K562 (cell line): Measurements from ENCODE around the gene YPEL1. TPM values are rescaled to one million over a fixed set of nuclear protein-coding genes. Genes with fewer than 3 reads are reported as not detected.
A peak's percentile ranks its signal among the peaks of the same experiment; 100 is the strongest.

Source experiments
- CGGBP1 ChIP-seq: fragments of 250-450 bp; sonication (Bioruptor Pico); IDR thresholded peaks from 2 replicates; pipeline ENCODE4 v1.9.0; 2021; ENCODE audit warnings: mild to moderate bottlenecking
- HDAC8 ChIP-seq: fragments of 450-650 bp; IDR thresholded peaks from 2 replicates; pipeline ENCODE4 v1.6.1; 2016; ENCODE audit warnings: mild to moderate bottlenecking, missing genetic modification characterization, moderate library complexity, missing compliant biosample characterization
- LARP7 ChIP-seq: fragments of 450-650 bp; IDR thresholded peaks from 2 replicates; pipeline ENCODE4 v1.6.1; 2016
- MBD1 ChIP-seq: fragments of 250-450 bp; sonication (Bioruptor Pico); IDR thresholded peaks from 2 replicates; pipeline ENCODE4 v1.8.0; 2022; ENCODE audit warnings: inconsistent platforms
- MED1 ChIP-seq: sonication (generic); formaldehyde crosslinking; IDR thresholded peaks from 2 replicates; pipeline ENCODE4 v1.8.1; 2023; ENCODE audit warnings: missing genetic modification reagents, borderline replicate concordance
- RERE ChIP-seq: sonication (generic); formaldehyde crosslinking; IDR thresholded peaks from 2 replicates; pipeline ENCODE4 v1.8.0; 2023; ENCODE audit warnings: missing genetic modification reagents, mild to moderate bottlenecking, borderline replicate concordance
- SOX6 ChIP-seq: fragments of 450-650 bp; IDR thresholded peaks from 2 replicates; pipeline ENCODE4 v1.6.1; 2014; ENCODE audit warnings: mild to moderate bottlenecking
- SRF ChIP-seq, 2 experiments: fragments of 250-450, 450-650 bp in 1 of 2; sonication (Bioruptor Pico) in 1 of 2; sonication (generic) in 1 of 2; formaldehyde crosslinking; IDR thresholded peaks; 2 replicates each; pipeline versions ENCODE4 v1.5.0 to v1.5.1; 2020 to 2022; ENCODE audit warnings: mild to moderate bottlenecking in 1 of 2, missing genetic modification reagents in 1 of 2
- TFAM ChIP-seq: fragments of 250-450 bp; sonication (Bioruptor Pico); conservative IDR thresholded peaks from 2 replicates; pipeline ENCODE4 v1.5.0; 2021; ENCODE audit warnings: mild to moderate bottlenecking, moderate library complexity
- TSHZ1 ChIP-seq: fragments of 250-450 bp; sonication (Bioruptor Pico); IDR thresholded peaks from 2 replicates; pipeline ENCODE4 v1.4.0; 2020; ENCODE audit warnings: mild to moderate bottlenecking, moderate library complexity
- ZBTB26 ChIP-seq: fragments of 450-650 bp; formaldehyde crosslinking; IDR thresholded peaks from 2 replicates; pipeline ENCODE4 v1.4.0; 2022; ENCODE audit warnings: missing genetic modification characterization
- ZNF121 ChIP-seq: sonication (generic); formaldehyde crosslinking; conservative IDR thresholded peaks from 2 replicates; pipeline ENCODE4 v1.8.0; 2022; ENCODE audit warnings: missing genetic modification reagents
- ZNF175 ChIP-seq: fragments of 200-800 bp; sonication (Bioruptor generic); IDR thresholded peaks from 2 replicates; pipeline ENCODE4 v1.6.1; 2016; ENCODE audit warnings: low read depth, mild to moderate bottlenecking, missing genetic modification characterization, missing compliant biosample characterization
- ZNF217 ChIP-seq: sonication (generic); formaldehyde crosslinking; IDR thresholded peaks from 2 replicates; pipeline ENCODE4 v1.8.0; 2022; ENCODE audit warnings: mild to moderate bottlenecking, missing genetic modification reagents
- ZNF232 ChIP-seq: sonication (generic); formaldehyde crosslinking; IDR thresholded peaks from 2 replicates; pipeline ENCODE4 v1.8.0; 2022; ENCODE audit warnings: mild to moderate bottlenecking, missing genetic modification reagents
- polyA plus RNA-seq, 8 experiments: library from polyadenylated mRNA; depleted of rRNA in 4 of 8; stranded (reverse) in 5 of 8; unstranded in 3 of 8; fragments of >200 nt; fragmentation: Nextera tagmentation in 2 of 8; fragmentation: Illumina TruSeq in 1 of 8; extraction: Ambion mirVana in 2 of 8; extraction: Trizol in 1 of 8; gene quantifications; 2 replicates each; pipeline versions ENCODE4 v1.2.1 to v1.2.3, GENCODE V29; 2011 to 2014; ENCODE audit warnings: inconsistent platforms in 1 of 8, missing spikeins in 1 of 8
- total RNA-seq, 7 experiments: library from RNA; depleted of rRNA in 6 of 7; stranded (reverse); fragments of >200 nt in 6 of 7; fragmentation: Illumina TruSeq in 2 of 7; extraction: Trizol in 2 of 7; gene quantifications; 2 replicates each; pipeline versions ENCODE4 v1.2.1 to v1.2.3, GENCODE V29; 2011 to 2021; ENCODE audit warnings: low replicate concordance in 1 of 7

YPEL1 gene
- total and polyA plus RNA-seq, 9 of the 15 experiments (the other 6 are each of a cell fraction or from before 2014, with no cell fraction given), result 0.07 to 2.2 (median 0.46) TPM

- TF ChIP-seq TSHZ1 (CRISPR knock-in tag), result no peak
- no peak for TF ChIP-seq CGGBP1 (CRISPR knock-in tag)
- TF ChIP-seq RERE (CRISPR knock-in tag), result no peak
- no peak for TF ChIP-seq ZNF217 (CRISPR knock-in tag)
- TF ChIP-seq SOX6, result no peak
- TF ChIP-seq ZNF232, result no peak
- no peak for TF ChIP-seq ZNF175 (CRISPR knock-in tag)
- peak; percentile 21; the same call in 1 of the 2 replicates for TF ChIP-seq HDAC8 (tag)
- no peak for TF ChIP-seq LARP7
- no peak for TF ChIP-seq SRF (CRISPR knock-in tag; IDR thresholded peaks at IDR 0.05)
- TF ChIP-seq MED1 (CRISPR knock-in tag), result no peak
- no peak for TF ChIP-seq ZBTB26 (CRISPR knock-in tag)
- TF ChIP-seq TFAM (CRISPR knock-in tag), result no peak
- no peak for TF ChIP-seq ZNF121
- no peak for TF ChIP-seq MBD1
Observed at GRCh38 chr22:21730535-21731308, 4.9 kb downstream of the YPEL1 start (continued).
